ENCODE results near the gene ATPAF2. TPM values are rescaled to one million over a fixed set of nuclear protein-coding genes. Genes with fewer than 3 reads are reported as not detected.

Gene ATPAF2
- total RNA-seq, 1 experiment from 2014 or later: 40.5 TPM

GRCh38 chr17:17976931-17977570 is 61.9 kb downstream of the ATPAF2 start:
- no peak overlapping the region for H2AFZ ChIP-seq (ENCODE audit: low read length)
- TF ChIP-seq EZH2phosphoT487 (IDR thresholded peaks at IDR 0.05; ENCODE audit: borderline replicate concordance, low read length): no peak
- TF ChIP-seq CTCF (conservative IDR thresholded peaks at IDR 0.05; ENCODE audit: low read depth, low read length): no peak
- no peak for TF ChIP-seq EZH2 (IDR thresholded peaks at IDR 0.05; ENCODE audit: low read length, unreplicated experiment)
- no peaks in the 10 kb centered on the region for H3K9me2 ChIP-seq (replicated peaks; ENCODE audit: low read length)
- H3K4me1 ChIP-seq (ENCODE audit: insufficient read depth, low read length): no peaks in the 10 kb centered on the region; the same call in 1 of the 2 replicates
- intact Hi-C loops (cut with micrococcal nuclease): no loop called here
- no peak overlapping the region for H3K4me3 ChIP-seq (ENCODE audit: low read length)
- no peak overlapping the region for H3K27ac ChIP-seq (ENCODE audit: low read length)
- no peaks in the 10 kb centered on the region for H3K9me3 ChIP-seq (ENCODE audit: low read length)
- ATAC-seq: no peak
- ChIA-PET CTCF (no interaction called here), POLR2A (ENCODE audit: unreplicated experiment) (no interaction called here)
- no peak overlapping the region for H3K9ac ChIP-seq (ENCODE audit: low read length)
- no peaks in the 10 kb centered on the region for H3K36me3 ChIP-seq (ENCODE audit: low read depth, low read length)
- H3F3A ChIP-seq (ENCODE audit: low read length, unreplicated experiment): no peaks in the 10 kb centered on the region
- H3K4me2 ChIP-seq (ENCODE audit: low read length): no peak overlapping the region
- no TSS peak for BruUV-seq (replicated peaks)
- H3K79me2 ChIP-seq (ENCODE audit: low read length): peaks cover 1% of the 10 kb centered on the region
- DNase-seq: no peak
- no peaks in the 10 kb centered on the region for H3K27me3 ChIP-seq (ENCODE audit: low read length)
- H4K20me1 ChIP-seq (ENCODE audit: low read length): no peaks in the 10 kb centered on the region

- peaks cover 10% of the 10 kb centered on the region for H3K4me1 ChIP-seq (ENCODE audit: insufficient read depth, low read length)
Observed at GRCh38 chr17:17975436-17975835, 63.5 kb downstream of the ATPAF2 start.

More at GRCh38 chr17:17975436-17975835, 63.5 kb downstream of the ATPAF2 start:
- POLR2A ChIA-PET (ENCODE audit: unreplicated experiment): no interaction called here
- Histone ChIP-seq H3F3A (ENCODE audit: low read length, unreplicated experiment) (no peaks in the 10 kb centered on the region), H3K27ac (ENCODE audit: low read length) (no peak overlapping the region), H3K36me3 (ENCODE audit: low read depth, low read length) (no peaks in the 10 kb centered on the region), H3K4me3 (ENCODE audit: low read length) (no peak overlapping the region), H3K9me3 (ENCODE audit: low read length) (no peaks in the 10 kb centered on the region), H3K79me2 (ENCODE audit: low read length) (peaks cover 18% of the 10 kb centered on the region), H3K9ac (ENCODE audit: low read length) (no peak overlapping the region), H2AFZ (ENCODE audit: low read length) (no peak overlapping the region), H4K20me1 (ENCODE audit: low read length) (no peaks in the 10 kb centered on the region), H3K27me3 (ENCODE audit: low read length) (no peaks in the 10 kb centered on the region), H3K4me2 (ENCODE audit: low read length) (no peak overlapping the region), H3K9me2 (replicated peaks; ENCODE audit: low read length) (no peaks in the 10 kb centered on the region)
- CTCF ChIA-PET: interaction anchor here (0.7 kb wide), 1 partner anchor 24 kb away, joined by 10 read pairs; no protein-coding TSS in a partner anchor
- ATAC-seq (no peak), DNase-seq (no peak)
- TF ChIP-seq CTCF (conservative IDR thresholded peaks at IDR 0.05; ENCODE audit: low read depth, low read length) (no peak), EZH2phosphoT487 (IDR thresholded peaks at IDR 0.05; ENCODE audit: borderline replicate concordance, low read length) (no peak), EZH2 (IDR thresholded peaks at IDR 0.05; ENCODE audit: low read length, unreplicated experiment) (no peak)
- intact Hi-C loops (cut with micrococcal nuclease): no loop called here
- BruUV-seq (replicated peaks): no TSS peak
